GF-D8 (cell line): ENCODE results near the gene FOCAD.

Source experiments
- DNase-seq: peaks from one replicate; lab custom pipeline; 2025; lab: John Stamatoyannopoulos, UW

Gene FOCAD

GRCh38 chr9:20880675-20881074 lies 196.6 kb downstream of the FOCAD start:
- no peak for DNase-seq

- no peak for DNase-seq
Observed at GRCh38 chr9:20884985-20885593, 201.0 kb downstream of the FOCAD start.

DNA sequence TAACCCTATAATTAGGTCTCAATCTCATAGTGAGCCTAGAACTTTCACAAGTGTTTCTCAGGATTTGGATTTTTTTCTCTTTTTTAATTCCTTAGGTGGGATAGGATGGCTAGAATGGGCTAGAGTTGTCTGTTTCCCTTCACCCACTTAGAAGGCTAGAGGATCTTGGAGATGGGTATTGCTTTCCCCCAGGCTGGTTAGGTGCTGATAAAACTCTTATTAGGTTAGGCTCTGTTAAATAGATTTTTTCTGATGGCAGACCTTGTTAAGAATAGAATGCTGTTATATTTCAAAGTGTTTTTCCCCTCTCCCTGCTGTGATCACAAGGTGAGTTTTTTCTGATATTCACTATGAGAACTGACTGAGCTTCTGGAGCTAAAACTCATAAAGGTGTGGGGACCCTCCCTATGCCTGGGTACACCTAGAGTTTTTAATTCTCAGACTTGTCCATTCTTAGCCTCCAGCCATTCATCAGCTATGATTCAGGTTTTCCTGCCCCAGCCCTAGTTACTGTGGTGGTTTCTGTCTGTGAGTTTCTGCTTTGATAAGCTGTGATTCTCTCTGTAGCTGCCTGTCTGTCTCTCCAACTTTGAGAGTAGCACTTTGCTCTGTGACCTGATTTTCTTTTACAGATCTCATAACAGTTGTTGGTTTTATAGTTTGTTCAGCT lies 215.0 kb downstream of the FOCAD start:
- DNase-seq = no peak

- no peak for DNase-seq
Observed at GRCh38 chr9:20903212-20903611, 219.2 kb downstream of the FOCAD start.

- no peak for DNase-seq
Observed at GRCh38 chr9:20904995-20905394, 220.9 kb downstream of the FOCAD start.

DNA sequence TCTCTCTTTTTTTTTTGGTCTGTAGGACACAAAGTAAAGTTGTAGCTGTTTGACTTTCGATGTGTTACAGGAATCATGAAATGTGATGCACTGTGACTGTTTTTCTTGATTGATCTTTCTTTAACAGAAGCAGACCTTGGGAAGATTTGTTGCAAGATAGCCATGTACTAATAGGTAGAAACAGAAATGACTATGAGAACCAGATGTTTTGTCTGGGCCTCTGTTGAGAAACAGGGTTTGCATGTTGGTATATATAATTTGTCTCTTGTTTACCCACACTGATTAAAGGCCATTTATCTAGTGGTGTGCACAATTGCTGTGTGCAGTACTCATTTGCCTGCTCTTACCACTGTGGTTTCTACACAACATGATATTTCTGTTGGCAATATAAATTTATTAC lies 222.3 kb downstream of the FOCAD start:
- no peak for DNase-seq

DNA sequence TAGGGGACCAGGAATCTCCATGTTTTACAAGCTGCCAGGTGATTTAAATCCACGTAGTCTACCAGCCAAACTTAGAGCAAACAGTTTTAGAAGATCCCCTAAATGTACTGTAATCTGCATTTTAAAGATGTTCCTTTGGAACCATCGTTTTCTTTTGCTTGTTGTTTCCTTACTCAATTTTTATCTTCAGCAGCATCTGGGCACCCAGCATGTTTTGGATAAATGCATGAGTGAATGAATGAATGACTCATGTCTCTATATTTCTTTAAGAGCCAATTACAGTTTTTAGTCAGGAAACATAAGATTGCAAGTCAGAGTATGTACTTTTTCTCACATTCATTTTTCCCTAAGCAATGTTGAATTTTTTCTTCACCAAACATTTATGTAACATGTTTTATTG lies 224.4 kb downstream of the FOCAD start:
- DNase-seq = no peak

GRCh38 chr9:20914556-20914955 lies 230.5 kb downstream of the FOCAD start:
- no peak for DNase-seq

DNA sequence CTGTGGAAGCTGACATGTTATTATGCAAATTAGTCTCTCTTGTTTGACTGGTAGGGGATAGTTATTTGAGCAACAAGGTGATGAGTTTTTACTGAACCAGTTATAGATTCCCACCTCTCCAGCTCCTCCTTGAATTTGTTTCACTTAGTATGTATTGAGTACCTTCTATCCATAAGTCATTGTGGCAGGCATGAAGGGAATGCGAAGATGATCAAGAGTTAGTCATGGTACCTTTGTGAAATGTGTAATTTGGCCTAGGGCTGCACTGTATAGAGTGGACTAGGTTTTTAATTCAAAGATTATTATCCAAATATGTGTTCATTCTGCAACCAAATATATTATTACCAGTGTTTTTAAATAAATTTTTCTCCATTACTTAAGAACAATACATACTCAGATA lies 237.3 kb downstream of the FOCAD start:
- DNase-seq = no peak

- DNase-seq = no peak
Observed at GRCh38 chr9:20925256-20926045, 241.4 kb downstream of the FOCAD start.

DNA sequence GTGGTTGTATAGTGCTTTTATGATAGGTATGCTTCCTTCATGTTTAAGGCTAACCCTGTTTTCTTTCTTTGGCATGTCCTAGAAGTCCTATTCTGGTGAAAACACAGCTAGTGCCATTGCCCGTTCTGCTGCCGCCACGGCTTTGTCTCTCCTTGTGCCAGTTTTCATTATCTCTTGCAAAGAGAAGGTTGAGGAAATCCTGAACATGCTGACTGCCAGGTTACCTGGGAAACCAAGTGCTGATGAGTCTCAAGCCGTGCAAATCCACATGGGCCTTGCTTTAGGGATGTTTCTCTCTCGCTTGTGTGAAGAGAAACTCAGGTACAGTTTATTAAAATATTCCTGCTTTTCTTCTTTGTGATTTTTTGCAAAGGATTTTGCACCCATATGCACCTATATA lies 245.2 kb downstream of the FOCAD start:
- DNase-seq = no peak

- no peak for DNase-seq
Observed at GRCh38 chr9:20930836-20931235, 246.8 kb downstream of the FOCAD start.

DNA sequence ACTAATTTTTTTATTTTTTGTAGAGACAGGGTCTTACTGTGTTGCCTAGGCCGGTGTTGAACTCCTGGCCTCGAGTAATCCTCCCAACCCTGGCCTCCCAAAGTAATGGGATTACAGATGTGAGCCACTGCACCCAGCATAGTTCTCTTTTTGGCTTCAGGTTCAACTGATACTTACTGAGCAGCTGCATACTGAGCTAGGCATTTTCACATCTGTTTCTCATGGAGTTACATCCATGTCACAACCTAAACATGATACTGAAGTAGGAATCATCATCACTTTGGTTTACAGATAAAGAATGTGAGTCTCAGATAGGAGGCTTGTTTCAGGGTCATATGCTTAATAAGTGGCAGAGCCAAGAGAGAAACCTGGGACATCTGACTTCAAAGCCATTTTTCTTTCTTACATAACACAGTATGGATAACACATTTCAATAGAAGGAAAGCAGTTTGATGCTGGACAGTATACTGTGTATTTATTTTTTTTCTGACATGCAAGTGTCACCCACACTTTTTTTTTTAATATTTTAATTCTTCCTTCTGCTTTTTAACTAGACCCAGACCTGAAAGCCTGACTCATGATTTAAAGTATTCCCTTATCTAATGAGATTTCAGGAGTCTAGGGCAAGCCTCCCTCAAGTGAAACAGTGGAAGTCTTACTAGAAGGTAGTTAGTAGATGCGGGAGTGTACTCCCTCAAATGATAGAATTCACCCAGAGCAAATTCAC lies 256.6 kb downstream of the FOCAD start:
- no peak for DNase-seq

GRCh38 chr9:20941174-20941690 lies 257.2 kb downstream of the FOCAD start:
- peak; percentile 51 for DNase-seq

GRCh38 chr9:20944507-20944906 lies 260.4 kb downstream of the FOCAD start:
- DNase-seq = no peak

- DNase-seq = no peak
Observed at GRCh38 chr9:20945269-20945668, 261.2 kb downstream of the FOCAD start.

- DNase-seq = no peak
Observed at GRCh38 chr9:20945856-20946255, 261.8 kb downstream of the FOCAD start.

- no peak for DNase-seq
Observed at GRCh38 chr9:20948703-20949102, 264.6 kb downstream of the FOCAD start.

DNA sequence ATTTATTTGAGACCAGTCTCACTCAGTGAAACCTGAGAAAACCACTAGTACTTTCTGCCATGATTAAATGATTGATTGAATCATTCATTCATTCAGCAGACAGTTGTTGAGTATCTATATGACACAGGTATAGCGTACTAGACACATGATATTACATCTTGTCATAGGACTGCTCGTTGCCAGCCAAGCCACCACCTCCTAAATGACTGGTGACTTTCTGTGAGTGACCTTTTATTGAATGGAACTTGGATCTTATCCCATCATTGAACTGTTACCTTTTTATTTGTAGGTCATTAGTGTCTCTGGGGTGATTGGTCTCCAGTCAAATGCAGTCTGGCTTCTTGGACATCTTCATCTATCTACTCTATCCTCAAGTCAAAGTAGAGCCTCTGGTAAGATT lies 266.6 kb downstream of the FOCAD start:
- no peak for DNase-seq

DNA sequence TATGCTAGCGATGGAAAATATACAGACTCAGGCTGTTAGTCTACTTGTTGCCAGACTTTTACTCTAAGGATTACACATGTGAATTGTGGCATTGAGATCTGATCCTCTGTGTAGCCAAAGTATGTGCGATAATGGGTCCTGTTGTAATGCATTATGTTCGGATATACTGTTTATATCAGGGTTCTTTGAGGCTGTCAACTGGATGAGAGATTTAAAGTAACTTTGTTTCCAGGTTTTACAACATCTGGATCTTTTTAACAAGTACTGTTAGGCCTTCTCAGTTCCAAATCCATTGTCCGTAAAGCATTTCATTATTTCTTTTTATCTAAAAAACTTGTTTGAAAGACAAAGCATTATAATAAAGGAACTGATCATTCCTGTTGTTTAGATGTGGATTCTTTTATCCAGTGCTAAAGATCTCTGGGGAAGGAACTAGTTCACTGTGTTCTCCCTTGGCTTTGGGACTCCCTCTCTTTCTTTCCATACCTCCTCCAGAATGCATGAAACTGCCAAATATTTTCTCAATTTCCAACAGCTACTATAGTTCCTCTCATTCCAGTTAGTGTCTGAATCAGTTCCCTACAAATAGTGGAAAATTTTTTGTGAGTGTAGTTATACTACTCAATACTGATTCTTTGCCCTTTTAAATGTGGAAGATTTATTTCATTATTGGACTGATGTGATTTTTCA lies 278.6 kb downstream of the FOCAD start:
- DNase-seq = no peak

DNA sequence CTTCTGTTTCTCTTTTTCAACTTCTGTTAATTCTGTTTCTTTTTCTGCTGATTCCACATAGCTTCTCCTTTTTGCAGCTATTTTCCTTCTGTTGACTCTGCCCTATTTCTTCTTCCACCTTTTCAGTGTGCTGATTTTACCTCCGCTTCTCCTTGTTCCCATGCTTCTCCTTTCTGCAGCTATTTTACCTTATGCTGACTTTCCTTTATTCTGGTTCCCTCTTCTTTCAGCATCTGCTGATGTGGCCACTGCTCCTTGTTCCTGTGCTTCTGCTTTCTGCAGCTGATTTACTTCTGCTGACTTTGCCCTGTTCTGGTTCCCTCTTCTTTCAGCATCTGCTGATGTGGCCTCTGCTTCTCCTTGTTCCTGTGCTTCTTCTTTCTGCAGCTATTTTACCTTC lies 288.6 kb downstream of the FOCAD start:
- DNase-seq = no peak
